Measurements from ENCODE around the gene ISCA2. TPM values are rescaled to one million over a fixed set of nuclear protein-coding genes. Genes with fewer than 3 reads are reported as not detected.
"Not testable (repeated sequence)": the region's sequence is repeated elsewhere in the genome, so short reads cannot be mapped to it uniquely, and the experiment has no call there.

The ISCA2 gene, protein sequence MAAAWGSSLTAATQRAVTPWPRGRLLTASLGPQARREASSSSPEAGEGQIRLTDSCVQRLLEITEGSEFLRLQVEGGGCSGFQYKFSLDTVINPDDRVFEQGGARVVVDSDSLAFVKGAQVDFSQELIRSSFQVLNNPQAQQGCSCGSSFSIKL
- 37.5 TPM for polyA plus RNA-seq (2013, experiment 1 of 2)
- polyA plus RNA-seq (2013, experiment 2 of 2) = 35.9 TPM

DNA sequence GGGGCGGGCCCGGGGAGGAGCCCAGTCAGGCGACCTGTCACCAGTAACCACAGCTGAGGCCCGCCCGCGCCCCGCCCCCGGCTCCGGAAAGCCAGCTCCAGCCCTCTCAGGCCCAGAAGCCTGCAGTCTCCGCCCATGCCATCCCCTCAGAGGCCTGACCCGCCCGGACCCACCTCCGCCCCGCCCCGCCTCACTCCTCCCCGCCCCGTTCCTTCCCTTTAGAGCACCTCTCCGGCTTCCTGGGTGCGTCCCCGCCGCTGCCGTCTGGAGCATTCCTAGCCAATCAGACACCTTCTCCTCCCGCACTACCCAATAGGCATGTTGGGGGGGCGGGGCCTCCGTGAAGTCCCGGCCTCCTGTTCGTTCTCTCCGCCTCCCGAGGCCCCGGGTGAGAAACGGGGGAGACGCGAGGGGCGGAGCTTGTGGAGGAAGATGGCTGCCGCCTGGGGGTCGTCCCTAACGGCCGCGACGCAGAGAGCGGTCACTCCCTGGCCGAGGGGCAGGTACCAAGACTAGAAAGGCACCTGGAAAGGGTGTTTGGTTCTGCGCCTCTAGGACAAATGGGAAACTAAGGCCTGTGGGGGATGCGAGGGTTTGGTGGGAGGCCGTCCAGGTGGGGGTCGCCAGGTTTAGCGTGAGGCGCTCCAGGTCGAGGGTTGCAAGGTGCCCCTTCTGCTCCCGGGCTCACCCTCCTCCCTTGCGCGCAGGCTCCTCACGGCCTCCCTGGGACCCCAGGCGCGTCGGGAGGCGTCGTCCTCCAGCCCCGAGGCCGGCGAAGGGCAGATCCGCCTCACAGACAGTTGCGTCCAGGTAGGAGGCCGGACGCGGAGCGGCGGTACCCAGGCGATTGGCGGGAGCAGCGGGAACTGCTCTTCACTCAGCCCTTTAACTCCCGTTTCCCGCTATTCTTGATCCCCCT, at the start of gene ISCA2:
ISCA2 (plus strand) TSS at position 423 of the 919 bp plus-strand sequence; CDS start at position 433, 10 bp downstream.
- Histone ChIP-seq H3K4ac (ENCODE audit: low read depth in 1 of 2, low read length in 2 of 2) (peak within 1 kb of the TSS; percentile 87 to 95), H4K8ac (ENCODE audit: low read length) (peak within 1 kb of the TSS; percentile 97), H2BK120ac (ENCODE audit: low read depth, low read length) (peak within 1 kb of the TSS; percentile 92), H3K9me3 (ENCODE audit: control insufficient read depth, low read length) (no peaks in the 10 kb centered on the region), H3K27me3 (ENCODE audit: control insufficient read depth in 1 of 2, insufficient read depth in 1 of 2, low read length in 2 of 2) (no peaks in the 10 kb centered on the region), H2BK12ac (ENCODE audit: low read length in 2 of 2) (peak within 1 kb of the TSS; percentile 66 to 86), H2AFZ (ENCODE audit: low read depth, low read length) (peak within 1 kb of the TSS; percentile 84), H3K4me3 (ENCODE audit: insufficient read depth in 1 of 2, low read depth in 1 of 2, low read length in 2 of 2) (peak within 1 kb of the TSS; percentile 96 to 97), H3K79me1 (replicated peaks; ENCODE audit: low read length, poor library complexity, severe bottlenecking) (peaks cover 29% of the 10 kb centered on the region), H3K36me3 (ENCODE audit: control insufficient read depth in 1 of 2, insufficient read depth in 2 of 2, low read depth in 1 of 2, low read length in 2 of 2) (peaks cover 0 to 26% of the 10 kb centered on the region in 2 experiments), H3K4me1 (ENCODE audit: control insufficient read depth, insufficient read depth, low read depth, low read length) (peaks cover 11% of the 10 kb centered on the region), H3K18ac (ENCODE audit: low read depth in 1 of 2, low read length in 2 of 2) (peak within 1 kb of the TSS; percentile 92 to 97), H3K4me2 (ENCODE audit: low read length, poor library complexity, severe bottlenecking) (peak within 1 kb of the TSS; percentile 92), H4K91ac (ENCODE audit: low read length) (peak within 1 kb of the TSS; percentile 98), H3K27ac (ENCODE audit: low read length, poor library complexity, severe bottlenecking) (peak within 1 kb of the TSS; percentile 81), H2AK5ac (ENCODE audit: low read length, severe bottlenecking) (no peak within 1 kb of the TSS), H3K23ac (ENCODE audit: low read length in 2 of 2) (peak within 1 kb of the TSS in 1 of 2 experiments; percentile 97), H3K14ac (ENCODE audit: low read length in 2 of 2) (peak within 1 kb of the TSS; percentile 95 to 98), H3K9ac (ENCODE audit: low read length) (peak within 1 kb of the TSS; percentile 94), H2BK5ac (ENCODE audit: low read depth, low read length, poor library complexity, severe bottlenecking) (peak within 1 kb of the TSS; percentile 91), H2BK15ac (ENCODE audit: low read depth, poor library complexity, severe bottlenecking) (peak within 1 kb of the TSS; percentile 77)
- DNase-seq = peak; percentile 99
- under 1% methylated on average over 61 of the region's 73 CpGs for WGBS

DNA sequence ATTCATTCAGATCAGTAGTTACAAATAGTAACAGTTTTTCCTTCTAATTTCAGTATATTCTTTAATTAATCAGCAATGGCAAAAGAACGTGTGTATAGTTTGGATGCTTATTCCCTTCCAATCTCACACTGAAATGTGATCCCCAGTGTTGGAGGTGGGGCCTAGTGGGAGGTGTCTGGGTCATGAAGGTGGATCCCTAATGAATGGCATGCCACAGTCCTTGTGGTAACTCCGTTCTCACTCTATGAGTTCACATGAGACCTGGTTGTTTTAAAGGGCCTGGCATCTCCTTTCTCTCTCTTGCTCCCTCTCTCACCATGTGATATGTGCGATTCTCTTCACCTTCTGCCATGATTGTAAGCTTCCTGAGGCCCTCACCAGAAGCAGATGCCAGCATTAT, 48.7 kb upstream of the ISCA2 start:
- Histone ChIP-seq H3K4me2 (ENCODE audit: low read length, poor library complexity, severe bottlenecking) (no peak overlapping the region), H4K91ac (ENCODE audit: low read length) (no peak overlapping the region), H3K14ac (ENCODE audit: low read length in 2 of 2) (peak overlapping the region in 1 of 2 experiments; percentile 60), H3K23ac (ENCODE audit: low read length in 2 of 2) (no peak overlapping the region), H3K18ac (ENCODE audit: low read depth in 1 of 2, low read length in 2 of 2) (no peak overlapping the region), H3K27ac (ENCODE audit: low read length, poor library complexity, severe bottlenecking) (no peak overlapping the region), H2BK5ac (ENCODE audit: low read depth, low read length, poor library complexity, severe bottlenecking) (no peak overlapping the region), H4K8ac (ENCODE audit: low read length) (no peak overlapping the region), H3K79me1 (replicated peaks; ENCODE audit: low read length, poor library complexity, severe bottlenecking) (no peaks in the 10 kb centered on the region), H3K27me3 (ENCODE audit: control insufficient read depth in 1 of 2, insufficient read depth in 1 of 2, low read length in 2 of 2) (peaks cover 22 to 36% of the 10 kb centered on the region in 2 experiments), H3K4me1 (ENCODE audit: control insufficient read depth, insufficient read depth, low read depth, low read length) (no peaks in the 10 kb centered on the region), H3K4me3 (ENCODE audit: insufficient read depth in 1 of 2, low read depth in 1 of 2, low read length in 2 of 2) (no peak overlapping the region), H2BK12ac (ENCODE audit: low read length in 2 of 2) (no peak overlapping the region), H3K9ac (ENCODE audit: low read length) (no peak overlapping the region), H3K4ac (ENCODE audit: low read depth in 1 of 2, low read length in 2 of 2) (no peak overlapping the region), H2BK120ac (ENCODE audit: low read depth, low read length) (no peak overlapping the region), H3K9me3 (ENCODE audit: control insufficient read depth, low read length) (no peaks in the 10 kb centered on the region), H2AK5ac (ENCODE audit: low read length, severe bottlenecking) (no peak overlapping the region), H2BK15ac (ENCODE audit: low read depth, poor library complexity, severe bottlenecking) (no peak overlapping the region), H3K36me3 (ENCODE audit: control insufficient read depth in 1 of 2, insufficient read depth in 2 of 2, low read depth in 1 of 2, low read length in 2 of 2) (no peaks in the 10 kb centered on the region), H2AFZ (ENCODE audit: low read depth, low read length) (no peak overlapping the region)
- WGBS = 44% methylated on average over 3 of the region's 3 CpGs
- no peak for DNase-seq

GRCh38 chr14:74454397-74454796, 39.2 kb upstream of the ISCA2 start:
- not testable (repeated sequence) for H3K4me1 ChIP-seq (ENCODE audit: control insufficient read depth, insufficient read depth, low read depth, low read length); H3K9ac ChIP-seq (ENCODE audit: low read length); H3K23ac ChIP-seq (ENCODE audit: low read length in 2 of 2); H2BK120ac ChIP-seq (ENCODE audit: low read depth, low read length); H3K27ac ChIP-seq (ENCODE audit: low read length, poor library complexity, severe bottlenecking); H4K91ac ChIP-seq (ENCODE audit: low read length); H3K79me1 ChIP-seq (replicated peaks; ENCODE audit: low read length, poor library complexity, severe bottlenecking); H3K18ac ChIP-seq (ENCODE audit: low read depth in 1 of 2, low read length in 2 of 2); H2BK15ac ChIP-seq (ENCODE audit: low read depth, poor library complexity, severe bottlenecking); H3K14ac ChIP-seq (ENCODE audit: low read length in 2 of 2); H3K4ac ChIP-seq (ENCODE audit: low read depth in 1 of 2, low read length in 2 of 2); H2BK12ac ChIP-seq (ENCODE audit: low read length in 2 of 2); H4K8ac ChIP-seq (ENCODE audit: low read length); DNase-seq; H2BK5ac ChIP-seq (ENCODE audit: low read depth, low read length, poor library complexity, severe bottlenecking); H3K4me2 ChIP-seq (ENCODE audit: low read length, poor library complexity, severe bottlenecking); H3K9me3 ChIP-seq (ENCODE audit: control insufficient read depth, low read length); H2AFZ ChIP-seq (ENCODE audit: low read depth, low read length); H3K36me3 ChIP-seq (ENCODE audit: control insufficient read depth in 1 of 2, insufficient read depth in 2 of 2, low read depth in 1 of 2, low read length in 2 of 2); H2AK5ac ChIP-seq (ENCODE audit: low read length, severe bottlenecking); H3K4me3 ChIP-seq (ENCODE audit: insufficient read depth in 1 of 2, low read depth in 1 of 2, low read length in 2 of 2)
- H3K27me3 ChIP-seq (ENCODE audit: control insufficient read depth in 1 of 2, insufficient read depth in 1 of 2, low read length in 2 of 2) = peaks cover 19 to 33% of the 10 kb centered on the region in 2 experiments
- WGBS = 70% methylated on average over 4 of the region's 5 CpGs
